Erythroblast (primary cell): ENCODE measurements around the gene COL24A1.

Source experiments
- GATA1 ChIP-seq: IDR thresholded peaks from 2 replicates; pipeline ENCODE4 v1.6.1; 2011; ENCODE audit warnings: low read depth, mild to moderate bottlenecking, control low read depth, low read length, moderate library complexity
- POLR2A ChIP-seq: IDR thresholded peaks from 2 replicates; pipeline ENCODE4 v1.6.1; 2011; ENCODE audit warnings: mild to moderate bottlenecking, low read length

DNA sequence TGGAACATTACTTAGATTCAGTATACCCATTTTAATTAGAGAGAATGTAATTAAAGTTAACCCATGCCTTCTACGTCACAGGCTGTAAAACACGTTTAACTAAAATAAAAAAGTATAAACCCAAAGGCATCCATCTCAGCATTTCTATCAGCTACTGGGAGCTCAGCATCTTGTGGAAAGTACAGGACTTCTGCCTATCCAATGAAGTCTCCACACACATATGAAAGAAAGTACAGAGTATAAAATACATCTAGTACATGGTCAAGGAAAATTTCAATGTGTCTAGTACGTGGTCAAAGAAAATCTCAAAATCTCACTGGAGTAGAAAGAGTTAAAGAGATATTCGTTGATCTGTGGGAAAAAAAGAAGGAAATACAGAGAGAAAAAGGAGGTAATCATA, 306.9 kb downstream of the COL24A1 start:
- TF ChIP-seq POLR2A, result no peak
- no peak for TF ChIP-seq GATA1
